A549 (cell line): ENCODE measurements around the gene WHRN. TPM values are rescaled to one million over a fixed set of nuclear protein-coding genes. Genes with fewer than 3 reads are reported as not detected.

Source experiments
- ATAC-seq, 2 experiments: fragments of 200-7000 bp in 1 of 2; fragments of >200 bp in 1 of 2; cut with Nextera tagmentation in 1 of 2; cut with Tn5 transposase in 1 of 2; 3 replicates each; pipeline versions ENCODE4 v1.8.0 to v1.9.1; 2018 to 2020; ENCODE audit warnings: mild to moderate bottlenecking in 1 of 2, moderate library complexity in 1 of 2
- CTCF ChIA-PET: fragments of 300-600 bp; sonication (Branson Sonifier 250); formaldehyde crosslinking; extraction: SDS; loops from one replicate; lab custom pipeline; 2021; ENCODE audit warnings: antibody characterized with exemption, inconsistent platforms; lab: Yijun Ruan, JAX
- POLR2A ChIA-PET: fragments of 350-600 bp; formaldehyde crosslinking; extraction: SDS; loops from one replicate; lab custom pipeline; 2021; ENCODE audit warnings: antibody characterized with exemption, inconsistent platforms; lab: Yijun Ruan, JAX
- DNase-seq, 2 experiments: peaks; one replicate each; pipeline versions ENCODE4 v3.0.0 to v3.0.0-alpha.2; 2011 to 2016; ENCODE audit warnings: low read depth in 1 of 2, low spot score in 1 of 2
- FAIRE-seq: peaks from 2 replicates; lab custom pipeline; 2011; peaks lifted over from hg19 to GRCh38; lab: Jason Lieb, UNC
- H3K27ac ChIP-seq, 2 experiments: fragments of >200 bp; sonication (Bioruptor Twin); formaldehyde crosslinking; 3 replicates each; pipeline ENCODE4 v1.5.1; 2016 to 2017
- H3K4me1 ChIP-seq: fragments of >200 bp; sonication (Bioruptor Twin); formaldehyde crosslinking; 3 replicates; pipeline ENCODE4 v1.6.1; 2016
- H3K4me2 ChIP-seq: fragments of >200 bp; sonication (Bioruptor Twin); formaldehyde crosslinking; 3 replicates; pipeline ENCODE4 v1.6.1; 2016
- H3K4me3 ChIP-seq: fragments of >200 bp; sonication (Bioruptor Twin); formaldehyde crosslinking; 3 replicates; pipeline ENCODE4 v1.5.1; 2016
- H3K9me3 ChIP-seq: fragments of >200 bp; sonication (Bioruptor Twin); formaldehyde crosslinking; 3 replicates; pipeline ENCODE4 v1.6.1; 2016
- CBX2 ChIP-seq: fragments of 200-600 bp; sonication (generic); IDR thresholded peaks from 2 replicates; pipeline ENCODE4 v1.6.1; 2016; ENCODE audit warnings: low read depth, mild to moderate bottlenecking, borderline replicate concordance
- CBX8 ChIP-seq: fragments of 200-600 bp; sonication (generic); IDR thresholded peaks from 2 replicates; pipeline ENCODE4 v1.6.1; 2016
- CEBPB ChIP-seq, 2 experiments: fragments of >200 bp in 1 of 2; sonication (Bioruptor Twin) in 1 of 2; formaldehyde crosslinking in 1 of 2; IDR thresholded peaks; 2 replicates each; pipeline ENCODE4 v1.6.1; 2012 to 2016
- EHF ChIP-seq: fragments of 250-450 bp; sonication (Bioruptor Pico); IDR thresholded peaks from 2 replicates; pipeline ENCODE4 v1.5.0; 2020; ENCODE audit warnings: mild to moderate bottlenecking
- FOSL2 ChIP-seq, 2 experiments: fragments of 450-650 bp in 1 of 2; fragments of >200 bp in 1 of 2; sonication (Bioruptor Twin) in 1 of 2; formaldehyde crosslinking; IDR thresholded peaks; 2 replicates each; pipeline versions ENCODE4 v1.5.0 to v1.6.1; 2016 to 2020; ENCODE audit warnings: mild to moderate bottlenecking in 1 of 2, moderate library complexity in 1 of 2
- FOXS1 ChIP-seq: fragments of 250-450 bp; sonication (Bioruptor Pico); IDR thresholded peaks from 2 replicates; pipeline ENCODE4 v1.5.0; 2020; ENCODE audit warnings: mild to moderate bottlenecking, moderate library complexity
- HEYL ChIP-seq: fragments of 250-450 bp; sonication (Bioruptor Pico); IDR thresholded peaks from 2 replicates; pipeline ENCODE4 v1.8.0; 2021; ENCODE audit warnings: mild to moderate bottlenecking, moderate library complexity
- HOXB13 ChIP-seq: fragments of 250-450 bp; sonication (Bioruptor Pico); IDR thresholded peaks from 2 replicates; pipeline ENCODE4 v1.5.0; 2020; ENCODE audit warnings: low read depth, mild to moderate bottlenecking, moderate library complexity
- JUN ChIP-seq, 2 experiments: fragments of >200 bp; sonication (Bioruptor Twin); formaldehyde crosslinking; IDR thresholded peaks; 2 replicates in 1 of 2; 3 replicates in 1 of 2; pipeline ENCODE4 v1.6.1; 2016 to 2017
- KDM5A ChIP-seq: fragments of 200-600 bp; sonication (generic); IDR thresholded peaks from 2 replicates; pipeline ENCODE4 v1.6.1; 2016; ENCODE audit warnings: antibody characterized with exemption, mild to moderate bottlenecking
- MAFK ChIP-seq: fragments of 450-650 bp; IDR thresholded peaks from 2 replicates; pipeline ENCODE4 v1.6.1; 2014; ENCODE audit not compliant: partially characterized antibody
- MAZ ChIP-seq: fragments of 150-350 bp; IDR thresholded peaks from 2 replicates; pipeline ENCODE4 v1.6.1; 2014; ENCODE audit warnings: antibody characterized with exemption, low read depth, low read length, borderline replicate concordance
- NPAS2 ChIP-seq: fragments of 250-450 bp; sonication (Bioruptor Pico); IDR thresholded peaks from 2 replicates; pipeline ENCODE4 v1.8.0; 2022; ENCODE audit warnings: mild to moderate bottlenecking, moderate library complexity, borderline replicate concordance
- POLR2A ChIP-seq: IDR thresholded peaks from 2 replicates; pipeline ENCODE4 v1.6.1; 2012; ENCODE audit warnings: mild to moderate bottlenecking, low read length
- RAD21 ChIP-seq, 2 experiments: fragments of >200 bp in 1 of 2; sonication (Bioruptor Twin) in 1 of 2; formaldehyde crosslinking in 1 of 2; IDR thresholded peaks in 1 of 2; conservative IDR thresholded peaks in 1 of 2; 2 replicates in 1 of 2; 3 replicates in 1 of 2; pipeline ENCODE4 v1.6.1; 2012 to 2018; ENCODE audit warnings: inconsistent platforms in 1 of 2
- TP53 ChIP-seq: fragments of 250-450 bp; sonication (Bioruptor Pico); IDR thresholded peaks from 2 replicates; pipeline ENCODE4 v1.5.0; 2021; ENCODE audit warnings: mild to moderate bottlenecking, moderate library complexity
- ZFP36 ChIP-seq: fragments of 450-650 bp; IDR thresholded peaks from 2 replicates; pipeline ENCODE4 v1.6.1; 2014; ENCODE audit warnings: borderline replicate concordance; ENCODE audit not compliant: partially characterized antibody
- WGBS: methylation state at CpG from one replicate; pipeline ENCODE4 v1.1.6; 2017; ENCODE audit errors: missing lambda C conversion rate; 5-methylcytosine and 5-hydroxymethylcytosine counted together
- polyA minus RNA-seq: library from RNA; depleted of rRNA, polyadenylated mRNA; stranded (reverse); fragments of >200 nt; gene quantifications from 2 replicates; pipeline ENCODE4 v1.2.3, GENCODE V29; 2011; rRNA and poly(A)+ RNA removed
- polyA plus RNA-seq, 4 experiments: library from polyadenylated mRNA; depleted of rRNA in 3 of 4; stranded (reverse); fragments of >200 nt; fragmentation: RNase III in 1 of 4; extraction: RNeasy Plus Mini Kit Qiagen cat#74134 plus additional on column Dnase treatment in 1 of 4; gene quantifications; 2 replicates in 3 of 4; 3 replicates in 1 of 4; pipeline ENCODE4 v1.2.3, GENCODE V29; 2011 to 2017
- TF ChIP-seq, protein P1 (sequence below): fragments of 150-350 bp; IDR thresholded peaks from 2 replicates; pipeline ENCODE4 v1.6.1; 2014; ENCODE audit warnings: low read depth, mild to moderate bottlenecking, low read length
- TF ChIP-seq, protein P2 (sequence below): fragments of >200 bp; sonication (Bioruptor Twin); formaldehyde crosslinking; IDR thresholded peaks from 3 replicates; pipeline ENCODE4 v1.6.1; 2016

WHRN gene
- polyA plus RNA-seq (2011; rRNA removed): 1.2 and 1.5 TPM in 2 replicates
- polyA plus RNA-seq (2012; cell fraction: cytosol; rRNA removed): 2.1 and 3.1 TPM in 2 replicates
- 12.6 and 13.9 TPM in 2 replicates for polyA plus RNA-seq (2012; cell fraction: nucleus; rRNA removed)
- 2.7 to 3.2 TPM (median 2.9 TPM) in 3 replicates for polyA plus RNA-seq (2017; fragmentation: RNase III; extraction: RNeasy Plus Mini Kit Qiagen cat#74134 plus additional on column Dnase treatment)
- 1.3 and 2.1 TPM in 2 replicates for polyA minus RNA-seq

DNA sequence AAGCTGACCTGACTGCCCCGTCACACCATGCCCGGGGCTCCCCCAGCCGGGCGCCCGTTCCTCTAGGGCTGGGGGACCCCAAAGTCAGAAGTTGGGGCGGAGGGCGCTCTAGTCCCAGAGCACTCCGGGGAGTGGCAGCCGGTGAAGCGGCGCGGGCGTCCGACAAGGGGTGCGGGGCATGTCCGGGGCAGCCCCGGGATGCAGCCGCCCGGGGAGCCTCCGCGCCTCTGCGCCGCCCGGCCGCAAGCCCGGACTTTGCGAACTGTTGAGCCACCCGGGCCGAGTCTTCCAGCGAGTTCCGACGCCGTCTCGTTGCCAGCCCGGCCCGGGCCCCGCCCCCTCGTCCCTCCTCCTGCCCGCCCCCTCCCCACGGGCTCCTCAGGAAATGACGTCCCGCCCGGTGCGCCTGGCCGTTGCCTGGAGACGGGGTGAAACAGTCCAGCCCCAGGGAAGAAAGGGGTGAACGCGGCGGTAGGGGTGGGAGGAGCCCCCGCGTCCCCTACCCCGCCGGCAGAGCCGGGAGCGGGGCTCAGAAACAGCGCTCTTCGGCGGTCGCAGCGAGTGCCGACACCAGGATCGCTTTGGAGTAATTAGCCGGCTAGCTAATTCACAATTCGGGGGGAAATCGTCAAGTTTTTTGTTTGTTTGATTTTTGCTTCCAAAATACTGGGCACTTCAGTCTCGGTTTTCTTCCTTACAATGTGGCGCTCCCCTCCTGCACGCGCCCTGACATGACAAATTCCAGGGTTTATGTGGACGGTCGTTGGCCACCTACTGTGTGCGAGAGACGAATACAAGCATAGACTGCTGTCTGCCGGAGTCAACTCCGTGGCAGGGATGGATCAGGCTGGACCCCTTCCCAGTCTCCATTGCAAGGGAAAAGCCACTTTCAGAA lies at the start of gene WHRN:
WHRN (minus strand) TSS at position 287 of the 895 bp plus-strand sequence. CDS start 672 bp downstream, outside the sequence.
- H3K27ac ChIP-seq: peak within 1 kb of the TSS; percentile 65 to 88
- ATAC-seq (peak; percentile 80 to 86), FAIRE-seq (no peak), DNase-seq (peak; percentile 84 to 96)
- ChIA-PET POLR2A (interaction anchor here (1.1 to 5.8 kb wide), 2 partner anchors 22 to 82 kb away, joined by 3 to 45 read pairs; partner anchors contain the start of gene ATP6V1G1), CTCF (interaction anchor here (0.7 to 10.7 kb wide), 22 partner anchors 10 to 156 kb away, joined by 3 to 104 read pairs (median 4); no protein-coding TSS in a partner anchor)
- peaks cover 27% of the 10 kb centered on the region for H3K4me1 ChIP-seq
- H3K9me3 ChIP-seq: no peaks in the 10 kb centered on the region
- no peak for TF ChIP-seq MAFK
- TF ChIP-seq, protein P1, sequence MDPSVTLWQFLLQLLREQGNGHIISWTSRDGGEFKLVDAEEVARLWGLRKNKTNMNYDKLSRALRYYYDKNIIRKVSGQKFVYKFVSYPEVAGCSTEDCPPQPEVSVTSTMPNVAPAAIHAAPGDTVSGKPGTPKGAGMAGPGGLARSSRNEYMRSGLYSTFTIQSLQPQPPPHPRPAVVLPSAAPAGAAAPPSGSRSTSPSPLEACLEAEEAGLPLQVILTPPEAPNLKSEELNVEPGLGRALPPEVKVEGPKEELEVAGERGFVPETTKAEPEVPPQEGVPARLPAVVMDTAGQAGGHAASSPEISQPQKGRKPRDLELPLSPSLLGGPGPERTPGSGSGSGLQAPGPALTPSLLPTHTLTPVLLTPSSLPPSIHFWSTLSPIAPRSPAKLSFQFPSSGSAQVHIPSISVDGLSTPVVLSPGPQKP: no peak
- 0 out of 2 replicates have a peak, but pooled peaks have one; percentile 33 for TF ChIP-seq MAZ
- peak; percentile 88 for TF ChIP-seq CBX8
- TF ChIP-seq POLR2A: peak; percentile 47
- 0 out of 5 replicates have a peak, but pooled peaks of 1 of the 2 experiments have one; percentile 10 for TF ChIP-seq RAD21 (conservative IDR thresholded peaks at IDR 0.05 in 1 of 2, IDR thresholded peaks at IDR 0.05 in 1 of 2)
- peak; percentile 21 for TF ChIP-seq ZFP36
- peak in 1 of 2 experiments; percentile 40; a peak in 1 of 5 replicates for TF ChIP-seq JUN (IDR thresholded peaks at IDR 0.05)
- WGBS: under 1% methylated on average over 28 of the region's 75 CpGs
- peak within 1 kb of the TSS; percentile 77 for H3K4me3 ChIP-seq
- H3K4me2 ChIP-seq: peak within 1 kb of the TSS; percentile 99

DNA sequence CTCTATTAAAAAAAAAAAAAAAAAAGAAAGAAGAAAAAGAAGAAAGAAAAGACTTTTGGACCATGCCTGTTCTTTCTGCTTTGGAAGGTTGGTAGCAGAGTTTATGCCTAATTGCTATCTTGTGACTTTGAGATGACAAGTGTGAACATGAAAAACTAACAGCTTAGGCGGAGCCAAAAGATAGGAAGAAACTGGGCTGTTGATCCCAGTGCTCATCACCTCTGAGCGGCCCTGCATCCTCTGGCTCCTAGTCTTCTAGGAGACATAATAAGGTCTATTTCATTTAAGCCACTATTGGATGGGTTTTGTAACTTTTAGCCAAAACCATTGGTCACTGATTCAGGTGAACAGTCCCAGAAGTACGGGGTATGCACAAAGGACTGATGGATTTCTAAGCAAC lies 47.9 kb upstream of the WHRN start:
- FAIRE-seq: no peak
- Histone ChIP-seq H3K27ac (peak overlapping the region; percentile 73 to 86), H3K9me3 (no peaks in the 10 kb centered on the region), H3K4me1 (peaks cover 21% of the 10 kb centered on the region), H3K4me3 (no peak overlapping the region), H3K4me2 (no peak overlapping the region; the same call in 2 of the 3 replicates)
- TF ChIP-seq CBX2 (no peak), EHF (CRISPR knock-in tag) (no peak), CBX8 (no peak), KDM5A (no peak), MAFK (no peak), FOXS1 (CRISPR knock-in tag) (no peak), CEBPB (IDR thresholded peaks at IDR 0.05) (no peak), TP53 (CRISPR knock-in tag) (no peak), HEYL (no peak), NPAS2 (CRISPR knock-in tag) (no peak)
- TF ChIP-seq, protein P2, sequence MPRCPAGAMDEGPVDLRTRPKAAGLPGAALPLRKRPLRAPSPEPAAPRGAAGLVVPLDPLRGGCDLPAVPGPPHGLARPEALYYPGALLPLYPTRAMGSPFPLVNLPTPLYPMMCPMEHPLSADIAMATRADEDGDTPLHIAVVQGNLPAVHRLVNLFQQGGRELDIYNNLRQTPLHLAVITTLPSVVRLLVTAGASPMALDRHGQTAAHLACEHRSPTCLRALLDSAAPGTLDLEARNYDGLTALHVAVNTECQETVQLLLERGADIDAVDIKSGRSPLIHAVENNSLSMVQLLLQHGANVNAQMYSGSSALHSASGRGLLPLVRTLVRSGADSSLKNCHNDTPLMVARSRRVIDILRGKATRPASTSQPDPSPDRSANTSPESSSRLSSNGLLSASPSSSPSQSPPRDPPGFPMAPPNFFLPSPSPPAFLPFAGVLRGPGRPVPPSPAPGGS: no peak
- no peak for DNase-seq
- 69% methylated on average over 3 of the region's 3 CpGs for WGBS
- CTCF ChIA-PET: no interaction called here
- ATAC-seq: no peak
- POLR2A ChIA-PET: no interaction called here

DNA sequence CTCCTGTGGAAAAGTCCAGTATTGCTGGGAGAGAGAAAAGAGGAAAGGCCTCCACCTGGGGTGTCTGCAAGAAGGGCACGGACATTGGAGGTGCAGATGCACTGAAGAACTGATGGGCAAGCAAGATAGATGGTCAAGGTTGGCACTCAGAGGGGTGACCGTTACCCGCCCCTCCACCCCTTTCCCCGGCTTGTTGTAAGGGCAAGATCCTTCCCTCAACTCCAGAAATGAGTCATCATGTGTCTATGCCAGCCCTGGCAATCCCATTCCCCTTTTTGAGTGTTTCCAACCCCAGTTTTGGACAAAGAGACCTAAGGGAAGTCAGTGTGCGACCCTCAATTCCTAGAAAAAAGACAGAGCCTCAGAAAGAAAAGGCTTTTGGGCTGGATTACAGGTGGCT lies 47.4 kb upstream of the WHRN start:
- DNase-seq (no peak), FAIRE-seq (no peak), ATAC-seq (peak; percentile 6 to 10; a peak in 3 of 6 replicates)
- no peaks in the 10 kb centered on the region for H3K9me3 ChIP-seq
- no peak for TF ChIP-seq HOXB13 (CRISPR knock-in tag)
- no peak for TF ChIP-seq FOSL2 (IDR thresholded peaks at IDR 0.05)
- peak; percentile 26; the same call in 1 of the 2 replicates for TF ChIP-seq FOSL2 (CRISPR knock-in tag; IDR thresholded peaks at IDR 0.05)
- ChIA-PET CTCF (no interaction called here), POLR2A (interaction anchor here (1.3 to 3.1 kb wide), 2 partner anchors 35 to 59 kb away, joined by 9 to 46 read pairs; partner anchors contain the start of genes ATP6V1G1 and TMEM268)
- H3K4me3 ChIP-seq: no peak overlapping the region
- peaks cover 21% of the 10 kb centered on the region for H3K4me1 ChIP-seq
- H3K4me2 ChIP-seq: peak overlapping the region; percentile 67
- 78% methylated on average over 5 of the region's 5 CpGs for WGBS
- peak overlapping the region; percentile 73 to 86 for H3K27ac ChIP-seq
